Testis (tissue), 2 donors: ENCODE data around the gene RIC3.

ENCODE experiments used
- POLR2A ChIP-seq: fragments of 450-650 bp; IDR thresholded peaks from one replicate; pipeline ENCODE4 v1.6.1; 2017; ENCODE audit warnings: antibody characterized with exemption, mild to moderate bottlenecking, moderate library complexity
- TF ChIP-seq, protein P1 (sequence below), 3 experiments: fragments of 450-650 bp in 2 of 3; fragments of 200-600 bp in 1 of 3; sonication (generic) in 1 of 3; IDR thresholded peaks; one replicate each; pipeline ENCODE4 v1.5.1; 2016 to 2019; ENCODE audit warnings: antibody characterized with exemption in 3 of 3, mild to moderate bottlenecking in 2 of 3, moderate library complexity in 1 of 3

DNA sequence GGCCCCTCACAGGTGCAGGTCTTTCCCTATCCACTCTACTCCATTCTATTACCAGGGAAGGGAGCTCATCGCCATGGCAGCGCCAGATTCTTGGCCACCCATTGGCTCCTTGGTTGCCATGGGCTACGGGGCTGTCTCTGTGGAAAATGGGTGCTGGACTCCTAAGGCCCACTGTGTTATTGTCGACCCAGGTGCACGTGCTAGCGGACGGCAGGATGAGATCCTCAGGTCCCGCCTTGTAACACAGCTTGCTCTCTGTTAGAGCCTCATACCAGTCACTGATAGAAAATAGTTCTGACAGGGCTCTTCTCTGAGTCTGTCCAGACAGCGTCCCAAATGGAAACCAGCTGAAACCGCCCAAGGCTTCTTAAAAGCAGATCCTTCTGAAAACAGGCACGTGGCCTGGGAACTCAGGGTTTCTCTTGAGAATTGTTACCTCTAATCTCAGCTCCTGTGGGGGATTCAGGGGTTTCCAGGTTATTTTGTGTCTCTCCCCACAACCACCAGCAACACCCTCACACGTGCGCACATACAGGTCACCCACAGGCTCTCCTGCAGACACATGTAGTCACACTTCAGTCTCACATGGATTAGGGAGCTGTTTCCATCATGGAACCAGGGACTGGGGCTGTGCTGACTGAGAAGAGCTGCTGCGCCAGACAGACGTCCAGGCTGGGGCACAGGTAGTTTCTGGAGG, 86.3 kb downstream of the RIC3 start:
- TF ChIP-seq, protein P1, sequence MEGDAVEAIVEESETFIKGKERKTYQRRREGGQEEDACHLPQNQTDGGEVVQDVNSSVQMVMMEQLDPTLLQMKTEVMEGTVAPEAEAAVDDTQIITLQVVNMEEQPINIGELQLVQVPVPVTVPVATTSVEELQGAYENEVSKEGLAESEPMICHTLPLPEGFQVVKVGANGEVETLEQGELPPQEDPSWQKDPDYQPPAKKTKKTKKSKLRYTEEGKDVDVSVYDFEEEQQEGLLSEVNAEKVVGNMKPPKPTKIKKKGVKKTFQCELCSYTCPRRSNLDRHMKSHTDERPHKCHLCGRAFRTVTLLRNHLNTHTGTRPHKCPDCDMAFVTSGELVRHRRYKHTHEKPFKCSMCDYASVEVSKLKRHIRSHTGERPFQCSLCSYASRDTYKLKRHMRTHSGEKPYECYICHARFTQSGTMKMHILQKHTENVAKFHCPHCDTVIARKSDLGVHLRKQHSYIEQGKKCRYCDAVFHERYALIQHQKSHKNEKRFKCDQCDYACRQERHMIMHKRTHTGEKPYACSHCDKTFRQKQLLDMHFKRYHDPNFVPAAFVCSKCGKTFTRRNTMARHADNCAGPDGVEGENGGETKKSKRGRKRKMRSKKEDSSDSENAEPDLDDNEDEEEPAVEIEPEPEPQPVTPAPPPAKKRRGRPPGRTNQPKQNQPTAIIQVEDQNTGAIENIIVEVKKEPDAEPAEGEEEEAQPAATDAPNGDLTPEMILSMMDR (IDR thresholded peaks at IDR 0.05), result no peak
- TF ChIP-seq POLR2A, result no peak
